ENCODE data around the gene GIGYF2. TPM values are rescaled to one million over a fixed set of nuclear protein-coding genes. Genes with fewer than 3 reads are reported as not detected.
A peak's percentile ranks its signal among the peaks of the same experiment; 100 is the strongest.
"Not testable (repeated sequence)": the region's sequence is repeated elsewhere in the genome, so short reads cannot be mapped to it uniquely, and the experiment has no call there.

The GIGYF2 gene
- total RNA-seq, 6 donors from 2014 or later, result 54.7 to 127 (median 70.8) TPM

DNA sequence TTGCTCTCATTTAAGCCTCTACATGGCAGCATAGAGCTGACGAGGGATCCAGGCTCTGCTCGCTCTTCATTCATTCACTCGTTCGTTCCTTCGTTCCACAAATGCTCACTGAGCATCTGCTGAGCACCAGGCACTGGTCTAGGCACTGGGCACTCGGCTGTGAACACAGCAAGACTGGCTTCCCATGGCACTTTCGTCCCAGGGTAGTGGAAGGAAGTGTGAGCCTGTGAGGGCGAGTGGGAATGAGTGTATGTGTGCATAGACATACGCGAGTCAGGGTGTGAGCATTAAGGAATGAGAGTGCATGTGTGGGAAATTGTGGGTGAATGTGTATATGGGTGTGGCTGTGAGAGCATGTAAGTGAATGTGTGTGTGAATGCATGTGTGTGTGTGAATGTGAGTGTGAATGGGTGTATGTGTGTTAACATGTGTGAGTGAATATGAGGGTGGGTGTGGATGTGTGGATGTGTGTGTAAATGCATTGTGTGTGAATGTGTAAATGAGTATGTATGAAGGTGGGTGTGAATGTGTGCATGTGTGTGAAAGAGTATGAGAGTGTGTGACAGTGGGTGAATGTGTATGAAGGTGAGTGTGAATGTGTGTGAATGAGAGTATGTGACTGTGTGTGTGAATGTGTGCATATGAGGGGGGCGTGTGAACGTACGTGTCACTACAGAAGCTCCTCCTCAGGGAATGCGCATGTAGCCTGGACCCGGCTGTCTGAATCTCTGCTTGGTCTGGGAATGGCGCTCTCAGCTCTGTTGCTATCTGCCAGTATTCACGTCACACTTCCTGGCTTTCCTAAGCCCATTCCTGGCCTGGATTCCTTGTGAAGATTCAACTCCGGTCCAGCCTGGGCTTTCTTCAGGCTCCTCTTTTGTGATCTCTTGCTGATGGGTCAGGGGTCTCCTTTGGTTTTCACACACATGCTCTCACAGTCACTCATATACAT, 201.7 kb downstream of the GIGYF2 start:
- H3K27me3 ChIP-seq, result no peaks in the 10 kb centered on the region
- no peak overlapping the region for H3K27ac ChIP-seq
- no peak for DNase-seq
- H3K36me3 ChIP-seq, result no peaks in the 10 kb centered on the region
- no peak for ATAC-seq (ENCODE audit: low FRiP score in 2 of 2)
- H3K4me3 ChIP-seq, result no peak overlapping the region
- TF ChIP-seq EP300 (IDR thresholded peaks at IDR 0.05) (no peak), POLR2AphosphoS5 (IDR thresholded peaks at IDR 0.05) (no peak), POLR2A (IDR thresholded peaks at IDR 0.05) (no peak)
- TF ChIP-seq, protein P1, sequence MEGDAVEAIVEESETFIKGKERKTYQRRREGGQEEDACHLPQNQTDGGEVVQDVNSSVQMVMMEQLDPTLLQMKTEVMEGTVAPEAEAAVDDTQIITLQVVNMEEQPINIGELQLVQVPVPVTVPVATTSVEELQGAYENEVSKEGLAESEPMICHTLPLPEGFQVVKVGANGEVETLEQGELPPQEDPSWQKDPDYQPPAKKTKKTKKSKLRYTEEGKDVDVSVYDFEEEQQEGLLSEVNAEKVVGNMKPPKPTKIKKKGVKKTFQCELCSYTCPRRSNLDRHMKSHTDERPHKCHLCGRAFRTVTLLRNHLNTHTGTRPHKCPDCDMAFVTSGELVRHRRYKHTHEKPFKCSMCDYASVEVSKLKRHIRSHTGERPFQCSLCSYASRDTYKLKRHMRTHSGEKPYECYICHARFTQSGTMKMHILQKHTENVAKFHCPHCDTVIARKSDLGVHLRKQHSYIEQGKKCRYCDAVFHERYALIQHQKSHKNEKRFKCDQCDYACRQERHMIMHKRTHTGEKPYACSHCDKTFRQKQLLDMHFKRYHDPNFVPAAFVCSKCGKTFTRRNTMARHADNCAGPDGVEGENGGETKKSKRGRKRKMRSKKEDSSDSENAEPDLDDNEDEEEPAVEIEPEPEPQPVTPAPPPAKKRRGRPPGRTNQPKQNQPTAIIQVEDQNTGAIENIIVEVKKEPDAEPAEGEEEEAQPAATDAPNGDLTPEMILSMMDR (IDR thresholded peaks at IDR 0.05), result no peak
- no peaks in the 10 kb centered on the region for H3K4me1 ChIP-seq
- 71 to 78% methylated on average over 18 of the region's 18 CpGs for WGBS, 2 donors
- no peaks in the 10 kb centered on the region for H3K9me3 ChIP-seq

DNA sequence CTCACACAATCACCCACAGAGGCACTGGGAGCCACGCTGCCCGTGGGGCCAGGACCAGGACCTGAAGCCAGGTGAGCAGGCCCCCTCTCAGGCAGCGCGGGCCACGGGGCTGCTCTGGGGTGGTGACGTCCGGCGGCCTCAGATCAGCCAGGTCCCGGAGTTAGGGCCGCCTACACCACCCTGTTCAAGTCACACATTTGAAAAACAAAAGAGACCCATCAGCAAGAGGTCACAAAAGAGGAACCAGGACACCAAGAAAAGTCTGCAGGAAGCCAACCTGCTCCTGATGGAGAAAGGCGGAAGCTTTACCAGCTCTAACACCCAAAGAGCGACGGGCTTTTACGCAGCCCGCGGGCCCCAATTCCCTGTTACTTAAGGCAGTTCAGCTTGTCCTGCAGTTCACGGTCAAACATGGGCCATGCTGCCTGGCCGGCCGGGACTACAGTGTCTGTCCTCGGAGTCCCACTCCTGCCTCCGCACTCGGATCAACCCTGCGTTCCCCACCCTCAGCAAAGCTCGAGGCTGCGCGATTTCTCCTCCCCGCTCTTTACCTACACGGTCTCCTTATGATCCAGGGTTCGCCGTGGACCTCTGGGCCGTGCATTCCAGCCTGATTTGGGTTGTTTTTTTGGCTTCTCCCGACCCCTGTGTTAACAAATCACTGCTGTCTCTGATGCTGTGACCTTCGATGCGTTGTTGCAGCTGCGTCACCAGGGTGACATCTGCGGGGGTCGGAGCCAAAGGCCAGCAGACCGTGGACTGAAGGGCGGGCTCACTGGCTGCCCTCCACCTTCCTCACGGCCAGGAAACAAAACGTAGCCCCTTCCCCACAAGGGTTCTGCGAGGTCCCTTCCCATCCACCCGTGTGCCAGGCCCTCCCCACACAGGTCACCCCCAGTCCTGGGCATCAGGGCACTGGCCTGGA, 203.9 kb downstream of the GIGYF2 start:
- ATAC-seq (ENCODE audit: low FRiP score in 2 of 2) (no peak), DNase-seq (peak in 1 of 2 donors; percentile 57)
- H3K36me3 ChIP-seq, result no peaks in the 10 kb centered on the region
- no peaks in the 10 kb centered on the region for H3K27me3 ChIP-seq
- no peaks in the 10 kb centered on the region for H3K9me3 ChIP-seq
- no peak overlapping the region for H3K4me3 ChIP-seq
- H3K4me1 ChIP-seq, result no peaks in the 10 kb centered on the region
- no peak for TF ChIP-seq POLR2AphosphoS5 (IDR thresholded peaks at IDR 0.05)
- TF ChIP-seq, protein P1 (IDR thresholded peaks at IDR 0.05), result no peak
- no peak for TF ChIP-seq POLR2A (IDR thresholded peaks at IDR 0.05)
- no peak for TF ChIP-seq EP300 (IDR thresholded peaks at IDR 0.05)
- H3K27ac ChIP-seq, result no peak overlapping the region
- 66 to 71% methylated on average over 38 to 39 of the region's 43 CpGs for WGBS, 2 donors

DNA sequence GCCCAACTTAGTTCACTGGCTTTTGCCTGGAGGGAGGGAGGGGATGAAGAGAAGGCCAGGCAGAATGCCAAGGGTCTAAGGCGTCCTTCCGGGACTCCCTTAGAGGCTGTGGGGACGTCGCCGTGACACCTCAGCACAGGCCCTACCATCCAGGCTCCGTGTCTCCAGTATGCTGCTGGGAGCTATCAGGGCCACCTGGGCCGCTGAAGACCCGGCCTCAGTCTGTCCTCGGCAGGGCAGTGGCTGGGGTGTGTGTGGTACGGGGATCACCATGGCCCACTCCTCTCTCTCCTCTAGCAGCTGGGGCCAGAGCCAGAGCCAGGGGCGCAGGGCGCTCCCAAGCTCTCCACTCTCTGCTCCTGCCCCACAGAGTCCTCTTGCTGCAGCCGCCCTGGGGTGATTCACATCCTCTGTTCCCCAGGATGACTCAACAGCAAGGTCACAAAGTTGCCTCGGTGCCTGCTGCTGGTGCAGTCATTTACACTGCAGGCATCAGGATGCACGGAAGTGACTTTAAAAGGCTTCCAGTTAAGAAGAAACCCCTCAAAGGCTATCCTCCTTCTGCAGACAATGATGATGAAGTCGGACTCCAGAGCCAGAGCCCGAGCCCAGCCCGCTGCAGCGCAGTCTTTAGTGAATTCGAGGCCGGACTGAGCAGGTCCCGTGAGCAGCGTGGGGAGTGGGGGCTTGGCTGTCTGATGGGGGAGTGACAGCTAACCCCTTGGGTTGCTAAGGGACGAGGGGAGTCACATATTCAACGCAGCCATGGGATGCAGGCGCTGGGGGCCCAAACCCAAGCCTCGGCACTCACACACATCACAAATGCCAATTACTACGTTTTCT, 204.8 kb downstream of the GIGYF2 start:
- DNase-seq (peak in 1 of 2 donors; percentile 75), ATAC-seq (ENCODE audit: low FRiP score in 2 of 2) (peak; percentile 58 to 64)
- 76 to 78% methylated on average over 8 to 25 of the region's 28 CpGs for WGBS, 2 donors
- TF ChIP-seq POLR2A (IDR thresholded peaks at IDR 0.05) (no peak), EP300 (IDR thresholded peaks at IDR 0.05) (no peak)
- TF ChIP-seq, protein P1 (IDR thresholded peaks at IDR 0.05), result no peak
- Histone ChIP-seq H3K27ac (no peak overlapping the region), H3K27me3 (no peaks in the 10 kb centered on the region), H3K4me1 (no peaks in the 10 kb centered on the region), H3K36me3 (no peaks in the 10 kb centered on the region), H3K9me3 (no peaks in the 10 kb centered on the region), H3K4me3 (no peak overlapping the region)

DNA sequence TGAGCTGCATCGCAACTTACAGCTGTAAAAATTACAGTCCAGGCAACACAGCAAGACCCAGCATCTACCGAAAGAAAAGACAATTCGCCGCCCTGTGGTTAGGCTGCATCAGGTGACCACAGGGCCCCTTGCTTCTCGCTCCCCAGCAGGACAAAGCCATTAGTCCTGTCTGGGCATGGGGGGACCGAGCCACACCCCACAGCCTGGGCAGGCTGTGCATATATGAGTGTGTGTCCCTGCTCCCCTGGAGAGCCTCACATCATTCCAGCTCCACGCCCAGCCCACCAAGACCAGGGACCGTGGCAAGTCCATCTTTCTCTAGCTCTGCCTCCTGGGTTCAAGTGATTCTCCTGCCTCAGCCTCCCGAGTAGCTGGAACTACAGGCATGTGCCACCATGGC, 206.9 kb downstream of the GIGYF2 start:
- H3K27ac ChIP-seq, result no peak overlapping the region
- ATAC-seq (ENCODE audit: low FRiP score in 2 of 2) (no peak), DNase-seq (no peak)

DNA sequence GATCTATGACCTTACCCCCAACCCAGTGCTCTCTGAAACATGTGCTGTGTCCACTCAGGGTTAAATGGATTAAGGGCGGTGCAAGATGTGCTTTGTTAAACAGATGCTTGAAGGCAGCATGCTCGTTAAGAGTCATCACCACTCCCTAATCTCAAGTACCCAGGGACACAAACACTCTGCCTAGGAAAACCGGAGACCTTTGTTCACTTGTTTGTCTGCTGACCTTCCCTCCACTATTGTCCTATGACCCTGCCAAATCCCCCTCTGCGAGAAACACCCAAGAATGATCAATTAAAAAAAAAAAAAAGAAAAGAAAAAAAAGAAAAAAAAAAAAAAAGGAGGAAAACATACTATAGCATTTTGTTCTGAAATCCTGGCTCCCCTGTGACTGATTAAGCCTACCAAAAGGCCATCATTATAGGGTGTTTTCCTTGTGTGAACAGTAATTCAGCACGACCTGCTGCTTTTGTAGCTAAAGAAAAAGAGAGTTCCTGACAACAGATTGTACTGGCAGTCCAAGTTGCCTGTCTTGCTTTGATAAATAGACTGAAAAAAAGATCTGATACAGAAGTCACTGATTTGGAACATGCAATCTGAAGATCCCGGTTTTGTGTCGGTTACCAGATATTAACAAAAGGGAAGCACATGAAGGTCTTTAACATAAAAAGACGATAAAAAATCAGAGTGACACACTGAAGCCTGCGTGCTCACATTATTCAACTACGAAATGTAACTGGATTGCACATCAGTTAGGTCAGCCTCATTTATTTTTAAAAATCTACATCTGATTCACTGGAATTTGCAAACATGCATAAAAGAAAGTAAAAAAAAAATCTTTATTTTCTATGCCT, 210.0 kb downstream of the GIGYF2 start:
- H3K4me1 ChIP-seq; H3K27me3 ChIP-seq; H3K27ac ChIP-seq; H3K9me3 ChIP-seq; H3K36me3 ChIP-seq; ATAC-seq (ENCODE audit: low FRiP score in 2 of 2); H3K4me3 ChIP-seq; DNase-seq: not testable (repeated sequence)
- WGBS, 2 donors, result 55 to 60% methylated on average over 8 to 9 of the region's 10 CpGs

More for the DNA sequence above, 206.9 kb downstream of the GIGYF2 start:
- H3K36me3 ChIP-seq, result no peaks in the 10 kb centered on the region
- no peaks in the 10 kb centered on the region for H3K4me1 ChIP-seq
- 87% methylated on average over 6 to 9 of the region's 9 CpGs for WGBS, 2 donors
- TF ChIP-seq POLR2A (IDR thresholded peaks at IDR 0.05) (no peak), POLR2AphosphoS5 (IDR thresholded peaks at IDR 0.05) (no peak), EP300 (IDR thresholded peaks at IDR 0.05) (no peak)
- TF ChIP-seq, protein P1 (IDR thresholded peaks at IDR 0.05), result no peak
- no peaks in the 10 kb centered on the region for H3K27me3 ChIP-seq
- H3K4me3 ChIP-seq, result no peak overlapping the region
- no peaks in the 10 kb centered on the region for H3K9me3 ChIP-seq

DNA sequence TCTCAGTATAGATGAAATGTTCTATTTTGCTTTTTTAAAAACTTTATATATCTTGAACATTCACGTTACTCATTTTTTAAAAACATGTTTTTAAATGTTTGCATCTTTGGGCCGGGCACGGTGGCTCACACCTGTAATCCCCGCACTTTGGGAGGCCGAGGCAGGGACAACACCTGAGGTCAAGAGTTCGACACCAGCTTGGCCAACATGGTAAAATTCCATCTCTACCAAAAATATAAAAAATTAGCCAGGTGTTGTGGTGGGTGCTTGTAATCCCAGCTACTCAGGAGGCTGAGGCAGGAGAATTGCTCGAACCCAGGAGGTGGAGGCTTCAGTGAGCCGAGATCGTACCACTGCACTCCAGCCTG, 210.6 kb downstream of the GIGYF2 start:
- H3K36me3 ChIP-seq; DNase-seq; H3K27ac ChIP-seq; H3K9me3 ChIP-seq; H3K4me1 ChIP-seq; H3K27me3 ChIP-seq; H3K4me3 ChIP-seq; ATAC-seq (ENCODE audit: low FRiP score in 2 of 2): not testable (repeated sequence)
- WGBS, 2 donors, result 94% methylated on average over 9 of the region's 9 CpGs
